ENCODE measurements around the gene STAC. TPM values are rescaled to one million over a fixed set of nuclear protein-coding genes. Genes with fewer than 3 reads are reported as not detected.

Gene STAC
- total and polyA plus RNA-seq, 9 of the 15 experiments (the other 6 are each of a cell fraction or from before 2014, with no cell fraction given) = 0.11 TPM; not detected in 8

DNA sequence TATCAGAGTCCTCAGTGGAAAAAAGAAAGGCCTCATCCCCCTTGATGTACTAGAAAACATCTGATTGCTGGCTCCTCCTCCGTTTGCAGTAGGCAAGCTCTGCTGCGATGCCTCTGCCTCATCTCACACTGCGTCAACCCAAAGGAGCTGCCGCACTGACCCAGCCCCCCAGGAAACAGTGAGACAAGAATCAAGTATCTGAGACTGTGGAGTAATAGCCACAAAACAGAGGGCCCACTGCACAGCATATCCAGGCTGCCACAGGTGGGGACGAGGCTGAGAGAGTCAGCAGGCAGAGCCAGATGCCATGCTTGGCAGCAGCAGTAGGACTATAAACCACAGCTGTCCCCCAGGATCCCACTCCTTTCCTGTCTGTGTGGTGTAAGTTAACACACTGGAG is 165.9 kb downstream of the STAC start:
- H4K20me1 ChIP-seq (replicated peaks; ENCODE audit: control insufficient read depth, insufficient read depth, low read length) = no peaks in the 10 kb centered on the region
- ATAC-seq (no peak), FAIRE-seq (no peak), DNase-seq (ENCODE audit: extremely low read depth in 1 of 4, low spot score in 3 of 4) (no peak)
- ChIA-PET POLR2A (no interaction called here), CTCF (ENCODE audit: low intra/inter-chr PET ratio) (no interaction called here)
- H3K4me1 ChIP-seq (replicated peaks in 1 of 2; ENCODE audit: control insufficient read depth in 2 of 2, insufficient read depth in 2 of 2, low read length in 2 of 2) = no peaks in the 10 kb centered on the region
- no TSS peak for BruUV-seq (replicated peaks)
- no peaks in the 10 kb centered on the region for H3K79me2 ChIP-seq (ENCODE audit: control insufficient read depth, insufficient read depth, low read length)
- H2AFZ ChIP-seq (ENCODE audit: low read depth, low read length) = no peak overlapping the region
- in situ Hi-C loops (cut with MboI) = no loop called here
- no peak overlapping the region for H3K4me3 ChIP-seq
- H3K27ac ChIP-seq (ENCODE audit: extremely low read depth, low read depth, low read length) = no peak overlapping the region
- 0 out of 2 replicates have a peak, but pooled peaks cover 2% of the 10 kb centered on the region for H3K9me3 ChIP-seq (replicated peaks; ENCODE audit: control insufficient read depth, insufficient read depth, low read depth, low read length)
- no peak for TF ChIP-seq POLR2A (conservative IDR thresholded peaks at IDR 0.05)
- no peak for TF ChIP-seq KDM2B (CRISPR knock-in tag; IDR thresholded peaks at IDR 0.05)
- TF ChIP-seq, protein P1, sequence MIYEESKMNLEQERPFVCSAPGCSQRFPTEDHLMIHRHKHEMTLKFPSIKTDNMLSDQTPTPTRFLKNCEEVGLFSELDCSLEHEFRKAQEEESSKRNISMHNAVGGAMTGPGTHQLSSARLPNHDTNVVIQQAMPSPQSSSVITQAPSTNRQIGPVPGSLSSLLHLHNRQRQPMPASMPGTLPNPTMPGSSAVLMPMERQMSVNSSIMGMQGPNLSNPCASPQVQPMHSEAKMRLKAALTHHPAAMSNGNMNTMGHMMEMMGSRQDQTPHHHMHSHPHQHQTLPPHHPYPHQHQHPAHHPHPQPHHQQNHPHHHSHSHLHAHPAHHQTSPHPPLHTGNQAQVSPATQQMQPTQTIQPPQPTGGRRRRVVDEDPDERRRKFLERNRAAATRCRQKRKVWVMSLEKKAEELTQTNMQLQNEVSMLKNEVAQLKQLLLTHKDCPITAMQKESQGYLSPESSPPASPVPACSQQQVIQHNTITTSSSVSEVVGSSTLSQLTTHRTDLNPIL (CRISPR knock-in tag; IDR thresholded peaks at IDR 0.05) = no peak
- no peak for TF ChIP-seq MEF2A (IDR thresholded peaks at IDR 0.05; ENCODE audit: control insufficient read depth, low read depth, low read length)
- TF ChIP-seq SMARCB1 (IDR thresholded peaks at IDR 0.05; ENCODE audit: insufficient read length, low read depth) = no peak
- TF ChIP-seq NEUROD1 (IDR thresholded peaks at IDR 0.05; ENCODE audit: borderline replicate concordance, low read depth, low read length, partially characterized antibody) = no peak
- TF ChIP-seq MYC (IDR thresholded peaks at IDR 0.05; ENCODE audit: low read depth, low read length) = no peak
- no peak for TF ChIP-seq MYC (CRISPR knock-in tag; IDR thresholded peaks at IDR 0.05; ENCODE audit: borderline replicate concordance, low read depth)
- TF ChIP-seq ESRRA (IDR thresholded peaks at IDR 0.05; ENCODE audit: borderline replicate concordance, low read depth) = no peak
- TF ChIP-seq RFX1 (IDR thresholded peaks at IDR 0.05) = no peak
- TF ChIP-seq CEBPG (CRISPR knock-in tag; IDR thresholded peaks at IDR 0.05) = no peak
- TF ChIP-seq CEBPG (tag; conservative IDR thresholded peaks at IDR 0.05 in 1 of 2, IDR thresholded peaks at IDR 0.05 in 1 of 2) = no peak
- no peak for TF ChIP-seq CBX8 (IDR thresholded peaks at IDR 0.05; ENCODE audit: borderline replicate concordance, extremely low read depth, low read depth, low read length, poor library complexity, severe bottlenecking)
- no peak for TF ChIP-seq POLR3G (IDR thresholded peaks at IDR 0.05; ENCODE audit: extremely low read depth, insufficient read length, insufficient replicate concordance)
- no peak for TF ChIP-seq NFXL1 (CRISPR knock-in tag; IDR thresholded peaks at IDR 0.05)
- TF ChIP-seq BRD4 (IDR thresholded peaks at IDR 0.05) = no peak
- TF ChIP-seq, protein P2, sequence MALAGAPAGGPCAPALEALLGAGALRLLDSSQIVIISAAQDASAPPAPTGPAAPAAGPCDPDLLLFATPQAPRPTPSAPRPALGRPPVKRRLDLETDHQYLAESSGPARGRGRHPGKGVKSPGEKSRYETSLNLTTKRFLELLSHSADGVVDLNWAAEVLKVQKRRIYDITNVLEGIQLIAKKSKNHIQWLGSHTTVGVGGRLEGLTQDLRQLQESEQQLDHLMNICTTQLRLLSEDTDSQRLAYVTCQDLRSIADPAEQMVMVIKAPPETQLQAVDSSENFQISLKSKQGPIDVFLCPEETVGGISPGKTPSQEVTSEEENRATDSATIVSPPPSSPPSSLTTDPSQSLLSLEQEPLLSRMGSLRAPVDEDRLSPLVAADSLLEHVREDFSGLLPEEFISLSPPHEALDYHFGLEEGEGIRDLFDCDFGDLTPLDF (CRISPR knock-in tag; IDR thresholded peaks at IDR 0.05) = no peak
- no peak for TF ChIP-seq PRPF4 (IDR thresholded peaks at IDR 0.05; ENCODE audit: insufficient read depth, low read depth, low read length, poor library complexity, severe bottlenecking)
- TF ChIP-seq PRMT5 (CRISPR knock-in tag; IDR thresholded peaks at IDR 0.05) = no peak
- no peak for TF ChIP-seq STAT5A (IDR thresholded peaks at IDR 0.05; ENCODE audit: borderline replicate concordance, low read length)
- no peaks in the 10 kb centered on the region for H3K36me3 ChIP-seq (ENCODE audit: control insufficient read depth, insufficient read depth, low read length)
- H3K27me3 ChIP-seq (ENCODE audit: control insufficient read depth in 2 of 2, insufficient read depth in 2 of 2, low read length in 2 of 2) = no peaks in the 10 kb centered on the region
- no peak overlapping the region for H3K9ac ChIP-seq (ENCODE audit: insufficient read depth in 1 of 2, low read depth in 2 of 2, low read length in 2 of 2)
- no peak overlapping the region for H3K4me2 ChIP-seq (ENCODE audit: insufficient read depth, low read length)
- H3K9me1 ChIP-seq (ENCODE audit: control insufficient read depth, insufficient read depth, low read length) = no peaks in the 10 kb centered on the region
- 2% methylated on average over 5 of the region's 5 CpGs for WGBS (ENCODE audit: insufficient coverage, low coverage, missing lambda C conversion rate)
- intact Hi-C loops (cut with micrococcal nuclease) = no loop called here

Data from K562 (cell line).